ENCODE data around the gene STARD5.

Gene STARD5

GRCh38 chr15:81311752-81312464 lies 12.0 kb downstream of the STARD5 start:
- no peak for DNase-seq (ENCODE audit: low read depth)

- DNase-seq (ENCODE audit: low read depth) = no peak
Measured at GRCh38 chr15:81310480-81310879, 13.5 kb downstream of the STARD5 start.

- DNase-seq (ENCODE audit: low read depth) = no peak
Measured at GRCh38 chr15:81309647-81310450, 14.1 kb downstream of the STARD5 start.

- DNase-seq (ENCODE audit: low read depth) = no peak
Measured at GRCh38 chr15:81308260-81308659, 15.7 kb downstream of the STARD5 start.

- no peak for DNase-seq (ENCODE audit: low read depth)
Measured at GRCh38 chr15:81304226-81304625, 19.7 kb downstream of the STARD5 start.

GRCh38 chr15:81303244-81304225 lies 20.4 kb downstream of the STARD5 start:
- DNase-seq (ENCODE audit: low read depth) = no peak

- no peak for DNase-seq (ENCODE audit: low read depth)
Measured at GRCh38 chr15:81302701-81303109, 21.2 kb downstream of the STARD5 start.

- DNase-seq (ENCODE audit: low read depth) = no peak
Measured at GRCh38 chr15:81301815-81302399, 22.0 kb downstream of the STARD5 start.

GRCh38 chr15:81301385-81301784 lies 22.6 kb downstream of the STARD5 start:
- no peak for DNase-seq (ENCODE audit: low read depth)

- DNase-seq (ENCODE audit: low read depth) = no peak
Measured at GRCh38 chr15:81299630-81300273, 24.2 kb downstream of the STARD5 start.

GRCh38 chr15:81299156-81299555 lies 24.8 kb downstream of the STARD5 start:
- no peak for DNase-seq (ENCODE audit: low read depth)

- DNase-seq (ENCODE audit: low read depth) = no peak
Measured at GRCh38 chr15:81298611-81299010, 25.3 kb downstream of the STARD5 start.

- DNase-seq (ENCODE audit: low read depth) = no peak
Measured at GRCh38 chr15:81297603-81298575, 26.1 kb downstream of the STARD5 start.

- no peak for DNase-seq (ENCODE audit: low read depth)
Measured at GRCh38 chr15:81297147-81297572, 26.8 kb downstream of the STARD5 start.

- DNase-seq (ENCODE audit: low read depth) = peak; percentile 66
Measured at GRCh38 chr15:81296673-81297072, 27.3 kb downstream of the STARD5 start.

- DNase-seq (ENCODE audit: low read depth) = no peak
Measured at GRCh38 chr15:81296186-81296585, 27.8 kb downstream of the STARD5 start.

- DNase-seq (ENCODE audit: low read depth) = no peak
Measured at GRCh38 chr15:81295486-81296121, 28.3 kb downstream of the STARD5 start.

- DNase-seq (ENCODE audit: low read depth) = no peak
Measured at GRCh38 chr15:81294516-81294880, 29.4 kb downstream of the STARD5 start.

GRCh38 chr15:81293728-81294515 lies 30.0 kb downstream of the STARD5 start:
- DNase-seq (ENCODE audit: low read depth) = peak; percentile 77
